ENCODE measurements around the gene WDFY3.

Gene WDFY3

GRCh38 chr4:84799318-84799717 lies 167.2 kb downstream of the WDFY3 start:
- DNase-seq (ENCODE audit: low read depth in 2 of 2): no peak

GRCh38 chr4:84796394-84796793 lies 170.1 kb downstream of the WDFY3 start:
- DNase-seq (ENCODE audit: low read depth in 2 of 2): no peak

- DNase-seq (ENCODE audit: low read depth in 2 of 2): no peak
Measured at GRCh38 chr4:84792366-84793301, 173.9 kb downstream of the WDFY3 start.

- DNase-seq (ENCODE audit: low read depth in 2 of 2): no peak
Measured at GRCh38 chr4:84790769-84791565, 175.5 kb downstream of the WDFY3 start.

- DNase-seq (ENCODE audit: low read depth in 2 of 2): no peak
Measured at GRCh38 chr4:84786478-84786877, 180.0 kb downstream of the WDFY3 start.

- DNase-seq (ENCODE audit: low read depth in 2 of 2): no peak
Measured at GRCh38 chr4:84782517-84782916, 184.0 kb downstream of the WDFY3 start.

GRCh38 chr4:84780719-84781118 lies 185.8 kb downstream of the WDFY3 start:
- DNase-seq (ENCODE audit: low read depth in 2 of 2): no peak

GRCh38 chr4:84778041-84778440 lies 188.4 kb downstream of the WDFY3 start:
- DNase-seq (ENCODE audit: low read depth in 2 of 2): no peak

- no peak for DNase-seq (ENCODE audit: low read depth in 2 of 2)
Measured at GRCh38 chr4:84767168-84767567, 199.3 kb downstream of the WDFY3 start.

GRCh38 chr4:84753321-84753972 lies 213.0 kb downstream of the WDFY3 start:
- DNase-seq (ENCODE audit: low read depth in 2 of 2): no peak

- DNase-seq (ENCODE audit: low read depth in 2 of 2): no peak
Measured at GRCh38 chr4:84751707-84752106, 214.8 kb downstream of the WDFY3 start.

- no peak for DNase-seq (ENCODE audit: low read depth in 2 of 2)
Measured at GRCh38 chr4:84750960-84751283, 215.6 kb downstream of the WDFY3 start.

- DNase-seq (ENCODE audit: low read depth in 2 of 2): no peak
Measured at GRCh38 chr4:84750260-84750959, 216.1 kb downstream of the WDFY3 start.

GRCh38 chr4:84740057-84740456 lies 226.4 kb downstream of the WDFY3 start:
- no peak for DNase-seq (ENCODE audit: low read depth in 2 of 2)

- no peak for DNase-seq (ENCODE audit: low read depth in 2 of 2)
Measured at GRCh38 chr4:84738622-84739021, 227.9 kb downstream of the WDFY3 start.

GRCh38 chr4:84737656-84738055 lies 228.8 kb downstream of the WDFY3 start:
- no peak for DNase-seq (ENCODE audit: low read depth in 2 of 2)

GRCh38 chr4:84734037-84734436 lies 232.5 kb downstream of the WDFY3 start:
- no peak for DNase-seq (ENCODE audit: low read depth in 2 of 2)

- DNase-seq (ENCODE audit: low read depth in 2 of 2): no peak
Measured at GRCh38 chr4:84733343-84734033, 233.0 kb downstream of the WDFY3 start.

GRCh38 chr4:84730375-84730774 lies 236.1 kb downstream of the WDFY3 start:
- DNase-seq (ENCODE audit: low read depth in 2 of 2): no peak

GRCh38 chr4:84727491-84727890 lies 239.0 kb downstream of the WDFY3 start:
- DNase-seq (ENCODE audit: low read depth in 2 of 2): no peak

- no peak for DNase-seq (ENCODE audit: low read depth in 2 of 2)
Measured at GRCh38 chr4:84726356-84726755, 240.1 kb downstream of the WDFY3 start.

Data from stimulated activated CD4-positive, alpha-beta T cell treated with anti-CD3 and anti-CD28 coated beads, Interleukin-12 subunit alpha, Interleukin-12 subunit beta, amount 100 ng/mL, for 24 hours (primary cell).